WTC11 (cell line): Measurements from ENCODE around the gene TRMT112. TPM values are rescaled to one million over a fixed set of nuclear protein-coding genes. Genes with fewer than 3 reads are reported as not detected.

Experiments used
- ATAC-seq: fragments of 200-7000 bp; cut with Tn5 transposase; 2 replicates; pipeline ENCODE4 v1.10.0; 2021; ENCODE audit warnings: mild to moderate bottlenecking, moderate library complexity
- CTCF ChIA-PET: fragments of 300-600 bp; sonication (Branson Sonifier 250); formaldehyde crosslinking; loops from one replicate; lab custom pipeline; 2021; ENCODE audit warnings: antibody characterized with exemption; lab: Charles Lee
- POLR2A ChIA-PET: fragments of 350-600 bp; sonication (Branson Sonifier 250); formaldehyde crosslinking; loops from one replicate; lab custom pipeline; 2021; ENCODE audit warnings: antibody characterized with exemption; lab: Charles Lee
- DNase-seq: peaks from one replicate; pipeline ENCODE4 v3.0.0; 2021; ENCODE audit warnings: low spot score
- H3K27ac Mint-ChIP-seq: 2 replicates; pipeline ENCODE4 v1.8.0; 2021; ENCODE audit warnings: mixed read lengths
- H3K27me3 Mint-ChIP-seq: 2 replicates; pipeline ENCODE4 v1.8.0; 2021; ENCODE audit warnings: low read depth, mild to moderate bottlenecking, moderate library complexity, mixed read lengths
- H3K36me3 Mint-ChIP-seq: 2 replicates; pipeline ENCODE4 v1.8.0; 2021; ENCODE audit warnings: mixed read lengths
- H3K4me1 Mint-ChIP-seq: 2 replicates; pipeline ENCODE4 v1.8.0; 2022; ENCODE audit warnings: mixed read lengths
- H3K4me3 Mint-ChIP-seq: 2 replicates; pipeline ENCODE4 v1.8.0; 2021; ENCODE audit warnings: mild to moderate bottlenecking, moderate library complexity, mixed read lengths
- H3K9me3 Mint-ChIP-seq: 2 replicates; pipeline ENCODE4 v1.8.0; 2021; ENCODE audit warnings: mixed read lengths
- GRHL2 ChIP-seq: fragments of 250-450 bp; sonication (Bioruptor Pico); IDR thresholded peaks from 2 replicates; pipeline ENCODE4 v1.8.0; 2022; ENCODE audit warnings: mild to moderate bottlenecking, moderate library complexity; ENCODE audit not compliant: insufficient replicate concordance, severe bottlenecking
- MXD4 ChIP-seq: fragments of 250-450 bp; sonication (Bioruptor Pico); IDR thresholded peaks from 2 replicates; pipeline ENCODE4 v1.8.0; 2021; ENCODE audit warnings: mild to moderate bottlenecking, moderate library complexity, borderline replicate concordance
- SMAD4 ChIP-seq: sonication (generic); formaldehyde crosslinking; IDR thresholded peaks from 2 replicates; pipeline ENCODE4 v1.8.0; 2022; ENCODE audit warnings: mild to moderate bottlenecking, missing genetic modification reagents
- ZNF317 ChIP-seq: sonication (generic); formaldehyde crosslinking; IDR thresholded peaks from 2 replicates; pipeline ENCODE4 v1.8.1; 2023; ENCODE audit warnings: low read depth, mild to moderate bottlenecking, moderate library complexity, missing genetic modification reagents, borderline replicate concordance
- ZNF416 ChIP-seq: fragments of 250-450 bp; sonication (Bioruptor Pico); IDR thresholded peaks from 2 replicates; pipeline ENCODE4 v1.9.0; 2021; ENCODE audit warnings: mild to moderate bottlenecking, inconsistent platforms
- ZNF423 ChIP-seq: fragments of 250-450 bp; sonication (Bioruptor Pico); IDR thresholded peaks from 2 replicates; pipeline ENCODE4 v2.1.2; 2022; ENCODE audit warnings: mild to moderate bottlenecking, moderate library complexity
- ZNF671 ChIP-seq: fragments of 250-450 bp; sonication (Bioruptor Pico); IDR thresholded peaks from 2 replicates; pipeline ENCODE4 v1.8.0; 2021; ENCODE audit warnings: mild to moderate bottlenecking
- total RNA-seq: library from RNA; stranded (reverse); gene quantifications from 3 replicates; pipeline ENCODE4 v1.2.3, GENCODE V29; 2021
- TF ChIP-seq, protein P1 (sequence below): sonication (generic); formaldehyde crosslinking; IDR thresholded peaks from 2 replicates; pipeline ENCODE4 v1.8.1; 2023; ENCODE audit warnings: mild to moderate bottlenecking, missing genetic modification reagents, borderline replicate concordance
- TF ChIP-seq, protein P2 (sequence below): fragments of 200-600 bp; IDR thresholded peaks from 2 replicates; pipeline ENCODE4 v1.8.0; 2022; ENCODE audit warnings: antibody characterized with exemption
- TF ChIP-seq, protein P3 (sequence below): sonication (generic); formaldehyde crosslinking; IDR thresholded peaks from 2 replicates; pipeline ENCODE4 v1.8.1; 2023; ENCODE audit warnings: mild to moderate bottlenecking, missing genetic modification reagents, moderate library complexity
- TF ChIP-seq, protein P4 (sequence below): fragments of 250-450 bp; sonication (Bioruptor Pico); IDR thresholded peaks from 2 replicates; pipeline ENCODE4 v1.9.0; 2021; ENCODE audit warnings: mild to moderate bottlenecking
- TF ChIP-seq, protein P5 (sequence below): fragments of 250-450 bp; sonication (Bioruptor Pico); IDR thresholded peaks from 2 replicates; pipeline ENCODE4 v1.9.0; 2021; ENCODE audit warnings: mild to moderate bottlenecking
- TF ChIP-seq, protein P6 (sequence below): sonication (generic); formaldehyde crosslinking; IDR thresholded peaks from 2 replicates; pipeline ENCODE4 v1.8.1; 2023; ENCODE audit warnings: mild to moderate bottlenecking, missing genetic modification reagents
- TF ChIP-seq, protein P7 (sequence below): sonication (generic); formaldehyde crosslinking; IDR thresholded peaks from 2 replicates; pipeline ENCODE4 v1.8.1; 2022; ENCODE audit warnings: missing genetic modification reagents, borderline replicate concordance
- TF ChIP-seq, protein P8 (sequence below): sonication (generic); formaldehyde crosslinking; IDR thresholded peaks from 2 replicates; pipeline ENCODE4 v1.8.1; 2022; ENCODE audit warnings: mild to moderate bottlenecking, moderate library complexity, missing genetic modification reagents
- TF ChIP-seq, protein P9 (sequence below): fragments of 250-450 bp; sonication (Bioruptor Pico); conservative IDR thresholded peaks from 2 replicates; pipeline ENCODE4 v1.9.0; 2021; ENCODE audit warnings: mild to moderate bottlenecking

Gene TRMT112
- total RNA-seq, 1 experiment from 2014 or later, result 285 TPM

DNA sequence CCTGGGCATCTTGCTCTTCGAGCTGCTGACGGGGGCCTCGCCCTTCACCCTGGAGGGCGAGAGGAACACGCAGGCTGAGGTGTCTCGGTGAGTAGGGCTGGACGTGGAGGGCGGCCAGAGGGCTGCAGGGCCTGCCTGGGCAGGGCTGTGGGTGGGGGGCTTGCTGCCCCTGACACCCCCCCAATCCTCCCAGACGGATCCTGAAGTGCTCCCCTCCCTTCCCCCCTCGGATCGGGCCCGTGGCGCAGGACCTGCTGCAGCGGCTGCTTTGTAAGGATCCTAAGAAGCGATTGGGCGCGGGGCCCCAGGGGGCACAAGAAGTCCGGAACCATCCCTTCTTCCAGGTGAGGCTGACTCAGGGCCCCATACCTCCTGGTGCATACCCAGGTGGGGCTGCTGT lies 44.3 kb upstream of the TRMT112 start (continued):
- TF ChIP-seq, protein P1, sequence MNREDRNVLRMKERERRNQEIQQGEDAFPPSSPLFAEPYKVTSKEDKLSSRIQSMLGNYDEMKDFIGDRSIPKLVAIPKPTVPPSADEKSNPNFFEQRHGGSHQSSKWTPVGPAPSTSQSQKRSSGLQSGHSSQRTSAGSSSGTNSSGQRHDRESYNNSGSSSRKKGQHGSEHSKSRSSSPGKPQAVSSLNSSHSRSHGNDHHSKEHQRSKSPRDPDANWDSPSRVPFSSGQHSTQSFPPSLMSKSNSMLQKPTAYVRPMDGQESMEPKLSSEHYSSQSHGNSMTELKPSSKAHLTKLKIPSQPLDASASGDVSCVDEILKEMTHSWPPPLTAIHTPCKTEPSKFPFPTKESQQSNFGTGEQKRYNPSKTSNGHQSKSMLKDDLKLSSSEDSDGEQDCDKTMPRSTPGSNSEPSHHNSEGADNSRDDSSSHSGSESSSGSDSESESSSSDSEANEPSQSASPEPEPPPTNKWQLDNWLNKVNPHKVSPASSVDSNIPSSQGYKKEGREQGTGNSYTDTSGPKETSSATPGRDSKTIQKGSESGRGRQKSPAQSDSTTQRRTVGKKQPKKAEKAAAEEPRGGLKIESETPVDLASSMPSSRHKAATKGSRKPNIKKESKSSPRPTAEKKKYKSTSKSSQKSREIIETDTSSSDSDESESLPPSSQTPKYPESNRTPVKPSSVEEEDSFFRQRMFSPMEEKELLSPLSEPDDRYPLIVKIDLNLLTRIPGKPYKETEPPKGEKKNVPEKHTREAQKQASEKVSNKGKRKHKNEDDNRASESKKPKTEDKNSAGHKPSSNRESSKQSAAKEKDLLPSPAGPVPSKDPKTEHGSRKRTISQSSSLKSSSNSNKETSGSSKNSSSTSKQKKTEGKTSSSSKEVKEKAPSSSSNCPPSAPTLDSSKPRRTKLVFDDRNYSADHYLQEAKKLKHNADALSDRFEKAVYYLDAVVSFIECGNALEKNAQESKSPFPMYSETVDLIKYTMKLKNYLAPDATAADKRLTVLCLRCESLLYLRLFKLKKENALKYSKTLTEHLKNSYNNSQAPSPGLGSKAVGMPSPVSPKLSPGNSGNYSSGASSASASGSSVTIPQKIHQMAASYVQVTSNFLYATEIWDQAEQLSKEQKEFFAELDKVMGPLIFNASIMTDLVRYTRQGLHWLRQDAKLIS (CRISPR knock-in tag), result no peak
- TF ChIP-seq, protein P2, sequence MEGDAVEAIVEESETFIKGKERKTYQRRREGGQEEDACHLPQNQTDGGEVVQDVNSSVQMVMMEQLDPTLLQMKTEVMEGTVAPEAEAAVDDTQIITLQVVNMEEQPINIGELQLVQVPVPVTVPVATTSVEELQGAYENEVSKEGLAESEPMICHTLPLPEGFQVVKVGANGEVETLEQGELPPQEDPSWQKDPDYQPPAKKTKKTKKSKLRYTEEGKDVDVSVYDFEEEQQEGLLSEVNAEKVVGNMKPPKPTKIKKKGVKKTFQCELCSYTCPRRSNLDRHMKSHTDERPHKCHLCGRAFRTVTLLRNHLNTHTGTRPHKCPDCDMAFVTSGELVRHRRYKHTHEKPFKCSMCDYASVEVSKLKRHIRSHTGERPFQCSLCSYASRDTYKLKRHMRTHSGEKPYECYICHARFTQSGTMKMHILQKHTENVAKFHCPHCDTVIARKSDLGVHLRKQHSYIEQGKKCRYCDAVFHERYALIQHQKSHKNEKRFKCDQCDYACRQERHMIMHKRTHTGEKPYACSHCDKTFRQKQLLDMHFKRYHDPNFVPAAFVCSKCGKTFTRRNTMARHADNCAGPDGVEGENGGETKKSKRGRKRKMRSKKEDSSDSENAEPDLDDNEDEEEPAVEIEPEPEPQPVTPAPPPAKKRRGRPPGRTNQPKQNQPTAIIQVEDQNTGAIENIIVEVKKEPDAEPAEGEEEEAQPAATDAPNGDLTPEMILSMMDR, result no peak
- no peak for TF ChIP-seq SMAD4 (CRISPR knock-in tag)
- TF ChIP-seq, protein P3, sequence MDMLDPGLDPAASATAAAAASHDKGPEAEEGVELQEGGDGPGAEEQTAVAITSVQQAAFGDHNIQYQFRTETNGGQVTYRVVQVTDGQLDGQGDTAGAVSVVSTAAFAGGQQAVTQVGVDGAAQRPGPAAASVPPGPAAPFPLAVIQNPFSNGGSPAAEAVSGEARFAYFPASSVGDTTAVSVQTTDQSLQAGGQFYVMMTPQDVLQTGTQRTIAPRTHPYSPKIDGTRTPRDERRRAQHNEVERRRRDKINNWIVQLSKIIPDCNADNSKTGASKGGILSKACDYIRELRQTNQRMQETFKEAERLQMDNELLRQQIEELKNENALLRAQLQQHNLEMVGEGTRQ (CRISPR knock-in tag), result no peak
- TF ChIP-seq, protein P4, sequence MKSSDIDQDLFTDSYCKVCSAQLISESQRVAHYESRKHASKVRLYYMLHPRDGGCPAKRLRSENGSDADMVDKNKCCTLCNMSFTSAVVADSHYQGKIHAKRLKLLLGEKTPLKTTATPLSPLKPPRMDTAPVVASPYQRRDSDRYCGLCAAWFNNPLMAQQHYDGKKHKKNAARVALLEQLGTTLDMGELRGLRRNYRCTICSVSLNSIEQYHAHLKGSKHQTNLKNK (CRISPR knock-in tag), result no peak

DNA sequence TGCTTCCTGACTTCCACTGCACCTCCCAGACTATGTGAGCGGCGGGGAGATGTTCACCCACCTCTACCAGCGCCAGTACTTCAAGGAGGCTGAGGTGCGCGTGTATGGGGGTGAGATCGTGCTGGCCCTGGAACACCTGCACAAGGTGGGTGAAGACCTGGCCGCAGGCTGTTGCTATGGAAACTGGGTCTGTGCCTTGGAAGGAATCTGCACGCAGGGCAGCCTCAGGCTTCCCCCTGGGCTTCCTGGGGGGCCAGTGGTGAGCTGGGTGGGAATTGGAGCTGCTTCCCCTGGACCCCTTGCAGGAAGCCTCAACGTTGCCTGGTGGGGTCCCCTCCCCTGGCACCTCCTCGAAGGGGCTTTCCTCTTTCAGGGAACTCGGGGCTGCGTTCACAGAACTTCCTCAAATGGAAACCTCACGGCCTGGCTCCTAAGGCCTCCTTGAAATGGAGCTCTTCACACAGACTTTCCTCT lies 43.1 kb upstream of the TRMT112 start:
- H3K4me3 Mint-ChIP-seq, result peak overlapping the region; percentile 80
- H3K9me3 Mint-ChIP-seq, result no peaks in the 10 kb centered on the region
- H3K27me3 Mint-ChIP-seq, result no peaks in the 10 kb centered on the region
- ATAC-seq, result no peak
- H3K36me3 Mint-ChIP-seq, result peaks cover 27% of the 10 kb centered on the region
- DNase-seq, result no peak
- ChIA-PET POLR2A (interaction anchor here (0.5 kb wide), 1 partner anchor 71 kb away, joined by 3 read pairs; no protein-coding TSS in a partner anchor), CTCF (interaction anchor here (1.0 to 2.6 kb wide), 9 partner anchors 10 to 367 kb away, joined by 3 to 20 read pairs (median 4); partner anchors contain the start of genes ESRRA and PRDX5)
- TF ChIP-seq GRHL2 (no peak), ZNF317 (CRISPR knock-in tag) (no peak), ZNF671 (no peak), MXD4 (no peak), ZNF416 (no peak), ZNF423 (CRISPR knock-in tag) (no peak)
- TF ChIP-seq, protein P5, sequence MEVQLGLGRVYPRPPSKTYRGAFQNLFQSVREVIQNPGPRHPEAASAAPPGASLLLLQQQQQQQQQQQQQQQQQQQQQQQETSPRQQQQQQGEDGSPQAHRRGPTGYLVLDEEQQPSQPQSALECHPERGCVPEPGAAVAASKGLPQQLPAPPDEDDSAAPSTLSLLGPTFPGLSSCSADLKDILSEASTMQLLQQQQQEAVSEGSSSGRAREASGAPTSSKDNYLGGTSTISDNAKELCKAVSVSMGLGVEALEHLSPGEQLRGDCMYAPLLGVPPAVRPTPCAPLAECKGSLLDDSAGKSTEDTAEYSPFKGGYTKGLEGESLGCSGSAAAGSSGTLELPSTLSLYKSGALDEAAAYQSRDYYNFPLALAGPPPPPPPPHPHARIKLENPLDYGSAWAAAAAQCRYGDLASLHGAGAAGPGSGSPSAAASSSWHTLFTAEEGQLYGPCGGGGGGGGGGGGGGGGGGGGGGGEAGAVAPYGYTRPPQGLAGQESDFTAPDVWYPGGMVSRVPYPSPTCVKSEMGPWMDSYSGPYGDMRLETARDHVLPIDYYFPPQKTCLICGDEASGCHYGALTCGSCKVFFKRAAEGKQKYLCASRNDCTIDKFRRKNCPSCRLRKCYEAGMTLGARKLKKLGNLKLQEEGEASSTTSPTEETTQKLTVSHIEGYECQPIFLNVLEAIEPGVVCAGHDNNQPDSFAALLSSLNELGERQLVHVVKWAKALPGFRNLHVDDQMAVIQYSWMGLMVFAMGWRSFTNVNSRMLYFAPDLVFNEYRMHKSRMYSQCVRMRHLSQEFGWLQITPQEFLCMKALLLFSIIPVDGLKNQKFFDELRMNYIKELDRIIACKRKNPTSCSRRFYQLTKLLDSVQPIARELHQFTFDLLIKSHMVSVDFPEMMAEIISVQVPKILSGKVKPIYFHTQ (CRISPR knock-in tag), result no peak
- TF ChIP-seq, protein P6, sequence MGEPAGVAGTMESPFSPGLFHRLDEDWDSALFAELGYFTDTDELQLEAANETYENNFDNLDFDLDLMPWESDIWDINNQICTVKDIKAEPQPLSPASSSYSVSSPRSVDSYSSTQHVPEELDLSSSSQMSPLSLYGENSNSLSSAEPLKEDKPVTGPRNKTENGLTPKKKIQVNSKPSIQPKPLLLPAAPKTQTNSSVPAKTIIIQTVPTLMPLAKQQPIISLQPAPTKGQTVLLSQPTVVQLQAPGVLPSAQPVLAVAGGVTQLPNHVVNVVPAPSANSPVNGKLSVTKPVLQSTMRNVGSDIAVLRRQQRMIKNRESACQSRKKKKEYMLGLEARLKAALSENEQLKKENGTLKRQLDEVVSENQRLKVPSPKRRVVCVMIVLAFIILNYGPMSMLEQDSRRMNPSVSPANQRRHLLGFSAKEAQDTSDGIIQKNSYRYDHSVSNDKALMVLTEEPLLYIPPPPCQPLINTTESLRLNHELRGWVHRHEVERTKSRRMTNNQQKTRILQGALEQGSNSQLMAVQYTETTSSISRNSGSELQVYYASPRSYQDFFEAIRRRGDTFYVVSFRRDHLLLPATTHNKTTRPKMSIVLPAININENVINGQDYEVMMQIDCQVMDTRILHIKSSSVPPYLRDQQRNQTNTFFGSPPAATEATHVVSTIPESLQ, result no peak
- TF ChIP-seq, protein P3 (CRISPR knock-in tag), result no peak
- TF ChIP-seq, protein P7, sequence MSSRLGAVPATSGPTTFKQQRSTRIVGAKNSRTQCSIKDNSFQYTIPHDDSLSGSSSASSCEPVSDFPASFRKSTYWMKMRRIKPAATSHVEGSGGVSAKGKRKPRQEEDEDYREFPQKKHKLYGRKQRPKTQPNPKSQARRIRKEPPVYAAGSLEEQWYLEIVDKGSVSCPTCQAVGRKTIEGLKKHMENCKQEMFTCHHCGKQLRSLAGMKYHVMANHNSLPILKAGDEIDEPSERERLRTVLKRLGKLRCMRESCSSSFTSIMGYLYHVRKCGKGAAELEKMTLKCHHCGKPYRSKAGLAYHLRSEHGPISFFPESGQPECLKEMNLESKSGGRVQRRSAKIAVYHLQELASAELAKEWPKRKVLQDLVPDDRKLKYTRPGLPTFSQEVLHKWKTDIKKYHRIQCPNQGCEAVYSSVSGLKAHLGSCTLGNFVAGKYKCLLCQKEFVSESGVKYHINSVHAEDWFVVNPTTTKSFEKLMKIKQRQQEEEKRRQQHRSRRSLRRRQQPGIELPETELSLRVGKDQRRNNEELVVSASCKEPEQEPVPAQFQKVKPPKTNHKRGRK (CRISPR knock-in tag), result no peak
- TF ChIP-seq, protein P8, sequence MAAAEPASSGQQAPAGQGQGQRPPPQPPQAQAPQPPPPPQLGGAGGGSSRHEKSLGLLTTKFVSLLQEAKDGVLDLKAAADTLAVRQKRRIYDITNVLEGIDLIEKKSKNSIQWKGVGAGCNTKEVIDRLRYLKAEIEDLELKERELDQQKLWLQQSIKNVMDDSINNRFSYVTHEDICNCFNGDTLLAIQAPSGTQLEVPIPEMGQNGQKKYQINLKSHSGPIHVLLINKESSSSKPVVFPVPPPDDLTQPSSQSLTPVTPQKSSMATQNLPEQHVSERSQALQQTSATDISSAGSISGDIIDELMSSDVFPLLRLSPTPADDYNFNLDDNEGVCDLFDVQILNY (CRISPR knock-in tag), result no peak
- TF ChIP-seq, protein P9, sequence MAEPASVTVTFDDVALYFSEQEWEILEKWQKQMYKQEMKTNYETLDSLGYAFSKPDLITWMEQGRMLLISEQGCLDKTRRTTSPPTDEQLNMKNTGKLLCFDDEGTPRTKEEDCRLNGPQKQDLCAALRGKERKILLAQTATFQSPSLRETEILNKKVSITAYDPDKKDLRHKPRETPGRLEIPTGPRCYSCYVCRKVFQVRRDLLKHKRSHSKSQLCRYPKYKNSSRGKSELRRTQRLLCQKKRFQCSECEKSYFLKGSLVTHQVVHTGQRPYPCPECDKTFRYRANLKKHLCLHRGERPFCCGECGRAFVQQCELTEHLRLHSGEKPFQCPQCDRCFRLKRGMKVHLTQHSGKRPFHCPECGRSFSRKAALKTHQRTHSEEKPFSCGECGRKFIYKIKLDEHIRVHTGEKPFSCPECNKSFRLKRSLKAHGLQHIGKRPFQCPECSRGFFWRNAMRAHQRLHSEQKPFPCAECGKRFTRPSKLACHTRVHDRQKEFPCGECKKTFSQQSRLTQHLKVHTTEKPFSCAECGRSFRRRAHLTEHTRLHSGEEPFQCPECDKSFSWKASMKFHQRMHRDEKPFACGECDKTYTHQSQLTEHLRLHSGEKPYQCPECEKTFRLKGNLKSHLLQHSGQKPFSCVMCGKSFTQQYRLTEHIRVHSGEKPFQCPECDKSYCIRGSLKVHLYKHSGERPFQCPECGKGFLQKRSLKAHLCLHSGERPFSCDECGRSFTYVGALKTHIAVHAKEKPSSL, result no peak
- peaks cover 24% of the 10 kb centered on the region for H3K4me1 Mint-ChIP-seq
- no peak overlapping the region for H3K27ac Mint-ChIP-seq
